Osteocyte (in vitro differentiated cells): ENCODE data around the gene KCNQ4. TPM values are rescaled to one million over a fixed set of nuclear protein-coding genes. Genes with fewer than 3 reads are reported as not detected.

Source experiments
- DNase-seq: peaks from one replicate; pipeline ENCODE4 v3.0.0; 2021; ENCODE audit warnings: mixed read lengths; ENCODE audit not compliant: unreplicated experiment; ENCODE audit errors: extremely low spot score
- H3K27ac Mint-ChIP-seq: one replicate; pipeline ENCODE4 v1.8.0; 2021; ENCODE audit warnings: mild to moderate bottlenecking, mixed read lengths; ENCODE audit not compliant: unreplicated experiment
- H3K27me3 Mint-ChIP-seq: one replicate; pipeline ENCODE4 v1.8.0; 2021; ENCODE audit warnings: mixed read lengths; ENCODE audit not compliant: unreplicated experiment
- H3K36me3 Mint-ChIP-seq: one replicate; pipeline ENCODE4 v1.8.0; 2021; ENCODE audit warnings: mixed read lengths; ENCODE audit not compliant: unreplicated experiment
- H3K4me1 Mint-ChIP-seq: one replicate; pipeline ENCODE4 v1.8.0; 2021; ENCODE audit warnings: mixed read lengths; ENCODE audit not compliant: unreplicated experiment
- H3K4me3 Mint-ChIP-seq: one replicate; pipeline ENCODE4 v1.8.0; 2021; ENCODE audit warnings: mild to moderate bottlenecking, moderate library complexity, mixed read lengths; ENCODE audit not compliant: unreplicated experiment
- H3K9me3 Mint-ChIP-seq: one replicate; pipeline ENCODE4 v1.8.0; 2021; ENCODE audit warnings: mixed read lengths; ENCODE audit not compliant: unreplicated experiment
- CTCF ChIP-seq: fragments of 200-600 bp; sonication (generic); IDR thresholded peaks from 2 replicates; pipeline ENCODE4 v1.5.0; 2021; ENCODE audit warnings: antibody characterized with exemption, mild to moderate bottlenecking, moderate library complexity
- total RNA-seq: library from RNA; stranded (reverse); gene quantifications from 2 replicates; pipeline ENCODE4 v1.2.1, GENCODE V29; 2021

Gene KCNQ4
- total RNA-seq, 1 donor from 2014 or later, result 0.51 TPM

DNA sequence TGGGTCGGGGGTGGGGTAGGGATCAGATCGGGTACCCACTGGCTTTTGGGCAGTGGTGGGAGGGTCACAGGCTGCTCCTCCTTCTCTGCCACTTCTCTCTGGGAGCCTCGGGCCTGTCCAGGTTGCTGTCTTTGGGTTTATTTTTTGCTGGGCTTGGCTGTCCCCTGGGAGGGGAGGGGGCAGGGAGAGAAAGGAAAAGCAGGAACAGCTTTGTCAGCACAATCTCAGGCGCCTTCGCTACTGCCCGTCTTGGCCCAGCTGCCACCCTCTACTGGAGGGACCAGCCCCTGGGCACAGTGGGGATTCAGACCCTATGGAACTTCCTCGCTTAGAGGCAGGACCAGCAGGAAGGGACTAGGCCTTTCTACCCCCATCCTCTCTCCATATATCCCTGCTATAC is 8.4 kb downstream of the KCNQ4 start:
- no peaks in the 10 kb centered on the region for H3K9me3 Mint-ChIP-seq
- H3K4me1 Mint-ChIP-seq, result peaks cover 12% of the 10 kb centered on the region
- no peaks in the 10 kb centered on the region for H3K27me3 Mint-ChIP-seq
- H3K27ac Mint-ChIP-seq, result no peak overlapping the region
- H3K4me3 Mint-ChIP-seq, result no peak overlapping the region
- no peaks in the 10 kb centered on the region for H3K36me3 Mint-ChIP-seq
- DNase-seq, result no peak
- no peak for TF ChIP-seq CTCF

- Mint-ChIP-seq H3K27me3 (no peaks in the 10 kb centered on the region), H3K9me3 (no peaks in the 10 kb centered on the region), H3K4me3 (no peak overlapping the region), H3K36me3 (no peaks in the 10 kb centered on the region), H3K4me1 (peaks cover 12% of the 10 kb centered on the region), H3K27ac (no peak overlapping the region)
- no peak for TF ChIP-seq CTCF
- no peak for DNase-seq
Observed at GRCh38 chr1:40793617-40794016, 10.0 kb downstream of the KCNQ4 start.

- Mint-ChIP-seq H3K27me3 (no peaks in the 10 kb centered on the region), H3K36me3 (no peaks in the 10 kb centered on the region), H3K9me3 (no peaks in the 10 kb centered on the region), H3K4me1 (peaks cover 14% of the 10 kb centered on the region), H3K4me3 (no peak overlapping the region), H3K27ac (no peak overlapping the region)
- TF ChIP-seq CTCF, result no peak
- no peak for DNase-seq
Observed at GRCh38 chr1:40794048-40794447, 10.5 kb downstream of the KCNQ4 start.

GRCh38 chr1:40794974-40795715 is 11.6 kb downstream of the KCNQ4 start:
- no peak for TF ChIP-seq CTCF
- Mint-ChIP-seq H3K36me3 (no peaks in the 10 kb centered on the region), H3K4me1 (peaks cover 15% of the 10 kb centered on the region), H3K9me3 (no peaks in the 10 kb centered on the region), H3K27me3 (no peaks in the 10 kb centered on the region), H3K27ac (no peak overlapping the region), H3K4me3 (no peak overlapping the region)
- no peak for DNase-seq

GRCh38 chr1:40795811-40796586 is 12.4 kb downstream of the KCNQ4 start:
- no peak for DNase-seq
- Mint-ChIP-seq H3K27ac (no peak overlapping the region), H3K9me3 (no peaks in the 10 kb centered on the region), H3K36me3 (no peaks in the 10 kb centered on the region), H3K27me3 (no peaks in the 10 kb centered on the region), H3K4me1 (peaks cover 18% of the 10 kb centered on the region), H3K4me3 (no peak overlapping the region)
- no peak for TF ChIP-seq CTCF
